Neural progenitor cell (in vitro differentiated cells): ENCODE data around the gene SLC25A29. TPM values are rescaled to one million over a fixed set of nuclear protein-coding genes. Genes with fewer than 3 reads are reported as not detected.
A peak's percentile ranks its signal among the peaks of the same experiment; 100 is the strongest.
"Not testable (repeated sequence)": the region's sequence is repeated elsewhere in the genome, so short reads cannot be mapped to it uniquely, and the experiment has no call there.

Experiments
- DNase-seq: peaks from one replicate; pipeline ENCODE4 v3.0.0-alpha.2; 2016; ENCODE audit warnings: low spot score
- H2AFZ ChIP-seq: fragments of 200-600 bp; sonication (generic); replicated peaks from 2 replicates; pipeline ENCODE4 v1.6.1; 2016; ENCODE audit warnings: antibody characterized with exemption
- H3F3A ChIP-seq: fragments of 200-600 bp; sonication (generic); 2 replicates; pipeline ENCODE4 v1.6.1; 2016; ENCODE audit warnings: antibody characterized with exemption, low read depth
- H3K27ac ChIP-seq: fragments of 200-600 bp; sonication (generic); 2 replicates; pipeline ENCODE4 v1.5.1; 2016; ENCODE audit warnings: mild to moderate bottlenecking
- H3K27me3 ChIP-seq: fragments of 200-600 bp; sonication (generic); 2 replicates; pipeline ENCODE4 v1.6.1; 2016; ENCODE audit warnings: mild to moderate bottlenecking, moderate library complexity
- H3K36me3 ChIP-seq: fragments of 200-600 bp; sonication (generic); 2 replicates; pipeline ENCODE4 v1.5.1; 2016
- H3K4me1 ChIP-seq: fragments of 200-600 bp; sonication (generic); 2 replicates; pipeline ENCODE4 v1.6.1; 2016; ENCODE audit warnings: mixed run types
- H3K4me2 ChIP-seq: fragments of 200-600 bp; sonication (generic); 2 replicates; pipeline ENCODE4 v1.6.1; 2016
- H3K4me3 ChIP-seq: fragments of 200-600 bp; sonication (generic); 2 replicates; pipeline ENCODE4 v1.5.1; 2016
- H3K79me2 ChIP-seq: fragments of 200-600 bp; sonication (generic); 2 replicates; pipeline ENCODE4 v1.6.1; 2016; ENCODE audit warnings: low read depth
- H3K9ac ChIP-seq: fragments of 200-600 bp; sonication (generic); 2 replicates; pipeline ENCODE4 v1.6.1; 2016
- H3K9me3 ChIP-seq: fragments of 200-600 bp; sonication (generic); 2 replicates; pipeline ENCODE4 v1.5.1; 2016; ENCODE audit warnings: low read depth
- H4K20me1 ChIP-seq: fragments of 200-600 bp; sonication (generic); 2 replicates; pipeline ENCODE4 v1.6.1; 2016; ENCODE audit warnings: low read depth
- H3K27ac Mint-ChIP-seq: 3 replicates; pipeline ENCODE4 v1.8.0; 2021; ENCODE audit warnings: mixed read lengths
- H3K27me3 Mint-ChIP-seq: 2 replicates; pipeline ENCODE4 v1.8.0; 2022; ENCODE audit warnings: low read depth, mild to moderate bottlenecking, inconsistent platforms, moderate library complexity, mixed read lengths; ENCODE audit not compliant: insufficient read depth
- H3K36me3 Mint-ChIP-seq: 3 replicates; pipeline ENCODE4 v1.8.0; 2021; ENCODE audit warnings: mixed read lengths
- H3K4me1 Mint-ChIP-seq: 3 replicates; pipeline ENCODE4 v1.8.0; 2021; ENCODE audit warnings: mixed read lengths
- H3K4me3 Mint-ChIP-seq: 3 replicates; pipeline ENCODE4 v1.8.0; 2021; ENCODE audit warnings: mild to moderate bottlenecking, moderate library complexity, mixed read lengths
- H3K9me3 Mint-ChIP-seq: 3 replicates; pipeline ENCODE4 v1.8.0; 2020; ENCODE audit warnings: mixed read lengths
- EZH2 ChIP-seq: fragments of 200-600 bp; sonication (generic); IDR thresholded peaks from 2 replicates; pipeline ENCODE4 v1.6.1; 2017; ENCODE audit warnings: antibody characterized with exemption, mild to moderate bottlenecking, moderate library complexity
- EZH2phosphoT487 ChIP-seq: fragments of 200-600 bp; sonication (generic); IDR thresholded peaks from 2 replicates; pipeline ENCODE4 v1.6.1; 2017; ENCODE audit warnings: antibody characterized with exemption
- total RNA-seq: library from RNA; depleted of rRNA; stranded (reverse); fragments of >200 nt; gene quantifications from 2 replicates; pipeline ENCODE4 v1.2.3, GENCODE V29; 2015; ENCODE audit warnings: low replicate concordance
- TF ChIP-seq, protein P1 (sequence below): fragments of 200-600 bp; sonication (generic); IDR thresholded peaks from 2 replicates; pipeline ENCODE4 v1.5.1; 2017; ENCODE audit warnings: antibody characterized with exemption, mild to moderate bottlenecking

The SLC25A29 gene
- total RNA-seq, 1 donor from 2014 or later: 103 TPM

GRCh38 chr14:100313464-100314230, 7.4 kb upstream of the SLC25A29 start:
- Mint-ChIP-seq H3K9me3 (peaks cover 3% of the 10 kb centered on the region), H3K4me1 (peaks cover 45% of the 10 kb centered on the region), H3K27ac (peak overlapping the region; percentile 80), H3K36me3 (no peaks in the 10 kb centered on the region), H3K4me3 (peak overlapping the region; percentile 41), H3K27me3 (peaks cover 2% of the 10 kb centered on the region)
- TF ChIP-seq EZH2phosphoT487 (no peak), EZH2 (no peak)
- TF ChIP-seq, protein P1, sequence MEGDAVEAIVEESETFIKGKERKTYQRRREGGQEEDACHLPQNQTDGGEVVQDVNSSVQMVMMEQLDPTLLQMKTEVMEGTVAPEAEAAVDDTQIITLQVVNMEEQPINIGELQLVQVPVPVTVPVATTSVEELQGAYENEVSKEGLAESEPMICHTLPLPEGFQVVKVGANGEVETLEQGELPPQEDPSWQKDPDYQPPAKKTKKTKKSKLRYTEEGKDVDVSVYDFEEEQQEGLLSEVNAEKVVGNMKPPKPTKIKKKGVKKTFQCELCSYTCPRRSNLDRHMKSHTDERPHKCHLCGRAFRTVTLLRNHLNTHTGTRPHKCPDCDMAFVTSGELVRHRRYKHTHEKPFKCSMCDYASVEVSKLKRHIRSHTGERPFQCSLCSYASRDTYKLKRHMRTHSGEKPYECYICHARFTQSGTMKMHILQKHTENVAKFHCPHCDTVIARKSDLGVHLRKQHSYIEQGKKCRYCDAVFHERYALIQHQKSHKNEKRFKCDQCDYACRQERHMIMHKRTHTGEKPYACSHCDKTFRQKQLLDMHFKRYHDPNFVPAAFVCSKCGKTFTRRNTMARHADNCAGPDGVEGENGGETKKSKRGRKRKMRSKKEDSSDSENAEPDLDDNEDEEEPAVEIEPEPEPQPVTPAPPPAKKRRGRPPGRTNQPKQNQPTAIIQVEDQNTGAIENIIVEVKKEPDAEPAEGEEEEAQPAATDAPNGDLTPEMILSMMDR: no peak
- H3K79me2 ChIP-seq: peaks cover 8% of the 10 kb centered on the region
- DNase-seq: no peak
- peaks cover 35% of the 10 kb centered on the region for H3K4me1 ChIP-seq
- peaks cover 19% of the 10 kb centered on the region for H4K20me1 ChIP-seq
- H3K9ac ChIP-seq: no peak overlapping the region
- no peaks in the 10 kb centered on the region for H3K9me3 ChIP-seq
- no peaks in the 10 kb centered on the region for H3K36me3 ChIP-seq
- H2AFZ ChIP-seq: no peak overlapping the region
- H3K4me2 ChIP-seq: no peak overlapping the region
- no peaks in the 10 kb centered on the region for H3K27me3 ChIP-seq
- H3K4me3 ChIP-seq: no peak overlapping the region
- H3F3A ChIP-seq: peaks cover 13% of the 10 kb centered on the region
- no peak overlapping the region for H3K27ac ChIP-seq

GRCh38 chr14:100312877-100313400, 6.7 kb upstream of the SLC25A29 start:
- Mint-ChIP-seq H3K4me1 (peaks cover 52% of the 10 kb centered on the region), H3K36me3 (no peaks in the 10 kb centered on the region), H3K4me3 (peak overlapping the region; percentile 41), H3K27me3 (peaks cover 4% of the 10 kb centered on the region), H3K9me3 (peaks cover 3% of the 10 kb centered on the region), H3K27ac (peak overlapping the region; percentile 80)
- H3K4me1 ChIP-seq: peaks cover 38% of the 10 kb centered on the region
- no peak overlapping the region for H3K9ac ChIP-seq
- no peak for DNase-seq
- no peak overlapping the region for H3K4me2 ChIP-seq
- peaks cover 26% of the 10 kb centered on the region for H4K20me1 ChIP-seq
- TF ChIP-seq, protein P1: no peak
- TF ChIP-seq EZH2phosphoT487: no peak
- no peak for TF ChIP-seq EZH2
- H3F3A ChIP-seq: peaks cover 13% of the 10 kb centered on the region
- H3K4me3 ChIP-seq: no peak overlapping the region
- no peak overlapping the region for H3K27ac ChIP-seq
- no peaks in the 10 kb centered on the region for H3K27me3 ChIP-seq
- no peaks in the 10 kb centered on the region for H3K9me3 ChIP-seq
- H3K79me2 ChIP-seq: peaks cover 15% of the 10 kb centered on the region
- no peaks in the 10 kb centered on the region for H3K36me3 ChIP-seq
- no peak overlapping the region for H2AFZ ChIP-seq

- H3K79me2 ChIP-seq: peaks cover 22% of the 10 kb centered on the region
- not testable (repeated sequence) for H3K9ac ChIP-seq, H2AFZ ChIP-seq, DNase-seq, H3K36me3 Mint-ChIP-seq, H3F3A ChIP-seq, H3K9me3 ChIP-seq, H3K27ac ChIP-seq, H3K4me3 ChIP-seq, H3K27me3 ChIP-seq, H3K27me3 Mint-ChIP-seq, H3K36me3 ChIP-seq, H3K9me3 Mint-ChIP-seq
- peaks cover 42% of the 10 kb centered on the region for H3K4me1 ChIP-seq
- Mint-ChIP-seq H3K27ac (peak overlapping the region; percentile 70), H3K4me1 (peaks cover 55% of the 10 kb centered on the region), H3K4me3 (peak overlapping the region; percentile 33)
- peaks cover 32% of the 10 kb centered on the region for H4K20me1 ChIP-seq
- H3K4me2 ChIP-seq: peak overlapping the region; percentile 25
Measured at GRCh38 chr14:100312110-100312876, 6.0 kb upstream of the SLC25A29 start.
